Left lung (tissue), 10 donors: Measurements from ENCODE around the gene SEC24D. TPM values are rescaled to one million over a fixed set of nuclear protein-coding genes. Genes with fewer than 3 reads are reported as not detected.

Source experiments
- ATAC-seq: fragments of 200-7000 bp; cut with Tn5 transposase; one replicate; pipeline ENCODE4 v1.9.1; 2020; ENCODE audit warnings: moderate library complexity
- DNase-seq, 4 donors: peaks; one replicate each; pipeline ENCODE4 v3.0.0-alpha.2; 2013 to 2020
- H3K27ac ChIP-seq, 2 donors: fragments of 200-600 bp; sonication (generic) in 1 of 2; one replicate each; pipeline versions ENCODE4 v1.5.0 to v1.8.0; 2020 to 2021
- H3K27me3 ChIP-seq, 2 donors: fragments of 200-600 bp; sonication (generic) in 1 of 2; one replicate each; pipeline versions ENCODE4 v1.5.0 to v1.8.0; 2020 to 2021
- H3K36me3 ChIP-seq, 2 donors: fragments of 200-600 bp; sonication (generic) in 1 of 2; one replicate each; pipeline versions ENCODE4 v1.5.0 to v1.8.0; 2020 to 2021
- H3K4me1 ChIP-seq, 2 donors: fragments of 200-600 bp; one replicate each; pipeline ENCODE4 v1.8.0; 2021
- H3K4me3 ChIP-seq, 2 donors: fragments of 200-600 bp; sonication (generic) in 1 of 2; one replicate each; pipeline versions ENCODE4 v1.5.0 to v1.8.0; 2020 to 2021; ENCODE audit warnings: mild to moderate bottlenecking in 1 of 2
- H3K9me3 ChIP-seq, 2 donors: fragments of 200-600 bp; sonication (generic) in 1 of 2; one replicate each; pipeline versions ENCODE4 v1.5.0 to v1.8.0; 2020 to 2021
- intact Hi-C, 2 donors: fragments of 100-400 bp; cut with DNase I; formaldehyde crosslinking; loops; one replicate each; pipeline versions ENCODE4 v1.11.2 to v1.14.2; 2022
- polyA plus RNA-seq, 6 donors: library from polyadenylated mRNA; unstranded; fragments of 120-200 nt; gene quantifications; one replicate each; pipeline ENCODE4 v1.2.1, GENCODE V29; 2013; ENCODE audit not compliant: insufficient read length in 6 of 6
- total RNA-seq, 2 donors: library from RNA; stranded (reverse); fragmentation: NEBNext Ultra II Directional; extraction: Animal tissue kit (Norgen Biotek cat#: 25700); gene quantifications; one replicate each; pipeline ENCODE4 v1.2.1, GENCODE V29; 2021
- TF ChIP-seq, protein P1 (sequence below), 2 donors: fragments of 200-600 bp; sonication (generic) in 1 of 2; IDR thresholded peaks; one replicate each; pipeline versions ENCODE4 v1.5.0 to v1.8.0; 2021; ENCODE audit warnings: antibody characterized with exemption in 2 of 2
- donor health status: DM: no; HTN: yes; CAD: no.
- donor health status: DM: no; HTN: no; CAD: no.

The SEC24D gene
- total and polyA plus RNA-seq, 8 donors: 40.7 to 99.4 (median 50.4) TPM

GRCh38 chr4:118776157-118776954 is 59.6 kb downstream of the SEC24D start:
- no peaks in the 10 kb centered on the region for H3K36me3 ChIP-seq
- peaks cover 12 to 14% of the 10 kb centered on the region in 2 donors for H3K4me1 ChIP-seq
- ATAC-seq (no peak), DNase-seq (peak in 1 of 4 donors; percentile 28)
- TF ChIP-seq, protein P1, sequence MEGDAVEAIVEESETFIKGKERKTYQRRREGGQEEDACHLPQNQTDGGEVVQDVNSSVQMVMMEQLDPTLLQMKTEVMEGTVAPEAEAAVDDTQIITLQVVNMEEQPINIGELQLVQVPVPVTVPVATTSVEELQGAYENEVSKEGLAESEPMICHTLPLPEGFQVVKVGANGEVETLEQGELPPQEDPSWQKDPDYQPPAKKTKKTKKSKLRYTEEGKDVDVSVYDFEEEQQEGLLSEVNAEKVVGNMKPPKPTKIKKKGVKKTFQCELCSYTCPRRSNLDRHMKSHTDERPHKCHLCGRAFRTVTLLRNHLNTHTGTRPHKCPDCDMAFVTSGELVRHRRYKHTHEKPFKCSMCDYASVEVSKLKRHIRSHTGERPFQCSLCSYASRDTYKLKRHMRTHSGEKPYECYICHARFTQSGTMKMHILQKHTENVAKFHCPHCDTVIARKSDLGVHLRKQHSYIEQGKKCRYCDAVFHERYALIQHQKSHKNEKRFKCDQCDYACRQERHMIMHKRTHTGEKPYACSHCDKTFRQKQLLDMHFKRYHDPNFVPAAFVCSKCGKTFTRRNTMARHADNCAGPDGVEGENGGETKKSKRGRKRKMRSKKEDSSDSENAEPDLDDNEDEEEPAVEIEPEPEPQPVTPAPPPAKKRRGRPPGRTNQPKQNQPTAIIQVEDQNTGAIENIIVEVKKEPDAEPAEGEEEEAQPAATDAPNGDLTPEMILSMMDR (IDR thresholded peaks at IDR 0.05): no peak
- intact Hi-C loops: no loop called here
- peak overlapping the region in 1 of 2 donors; percentile 33 for H3K27ac ChIP-seq
- no peaks in the 10 kb centered on the region for H3K9me3 ChIP-seq
- no peaks in the 10 kb centered on the region for H3K27me3 ChIP-seq
- H3K4me3 ChIP-seq: no peak overlapping the region

- Histone ChIP-seq H3K4me1 (peaks cover 12 to 14% of the 10 kb centered on the region in 2 donors), H3K9me3 (no peaks in the 10 kb centered on the region), H3K27me3 (no peaks in the 10 kb centered on the region), H3K27ac (peak overlapping the region in 1 of 2 donors; percentile 15), H3K4me3 (no peak overlapping the region), H3K36me3 (no peaks in the 10 kb centered on the region)
- peak; percentile 17 for ATAC-seq
- intact Hi-C loops: no loop called here
- TF ChIP-seq, protein P1 (IDR thresholded peaks at IDR 0.05): no peak
- no peak for DNase-seq
Observed at GRCh38 chr4:118775405-118775804, 60.5 kb downstream of the SEC24D start.

DNA sequence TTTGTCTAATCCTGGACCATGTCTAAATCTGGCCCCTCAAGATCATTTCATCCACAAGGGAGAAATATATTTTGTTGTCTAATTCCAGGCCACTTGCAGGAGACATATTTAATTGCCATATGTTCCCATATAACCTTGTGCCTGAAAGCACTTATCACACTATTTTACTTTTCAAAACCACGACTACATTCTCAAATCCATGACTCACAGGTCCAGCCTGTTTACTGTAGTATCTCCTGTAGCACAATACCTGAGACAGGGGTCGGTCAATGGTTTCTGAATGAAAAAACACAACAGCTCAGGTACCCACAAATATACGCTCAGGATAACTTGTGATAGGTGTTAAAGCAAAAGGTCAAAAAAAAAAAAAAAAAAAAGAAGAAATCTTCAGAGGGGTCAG is 60.9 kb downstream of the SEC24D start:
- DNase-seq (no peak), ATAC-seq (peak; percentile 38)
- no peaks in the 10 kb centered on the region for H3K27me3 ChIP-seq
- TF ChIP-seq, protein P1 (IDR thresholded peaks at IDR 0.05): no peak
- peaks cover 12 to 14% of the 10 kb centered on the region in 2 donors for H3K4me1 ChIP-seq
- no peaks in the 10 kb centered on the region for H3K9me3 ChIP-seq
- H3K27ac ChIP-seq: peak overlapping the region in 1 of 2 donors; percentile 15
- H3K4me3 ChIP-seq: no peak overlapping the region
- no peaks in the 10 kb centered on the region for H3K36me3 ChIP-seq
- intact Hi-C loops: loop anchor here in 1 of 2 donors (5.0 kb wide), 1 partner anchor 117 kb away; no protein-coding TSS in a partner anchor

GRCh38 chr4:118774321-118774720 is 61.6 kb downstream of the SEC24D start:
- ATAC-seq (no peak), DNase-seq (no peak)
- no peaks in the 10 kb centered on the region for H3K9me3 ChIP-seq
- TF ChIP-seq, protein P1 (IDR thresholded peaks at IDR 0.05): no peak
- H3K27me3 ChIP-seq: no peaks in the 10 kb centered on the region
- peak overlapping the region in 1 of 2 donors; percentile 15 for H3K27ac ChIP-seq
- intact Hi-C loops: loop anchor here in 1 of 2 donors (5.0 kb wide), 1 partner anchor 118 kb away; no protein-coding TSS in a partner anchor
- no peak overlapping the region for H3K4me3 ChIP-seq
- peaks cover 0 to 4% of the 10 kb centered on the region in 2 donors for H3K36me3 ChIP-seq
- peaks cover 12 to 14% of the 10 kb centered on the region in 2 donors for H3K4me1 ChIP-seq

- Histone ChIP-seq H3K27me3 (no peaks in the 10 kb centered on the region), H3K36me3 (peaks cover 0 to 13% of the 10 kb centered on the region in 2 donors), H3K9me3 (no peaks in the 10 kb centered on the region), H3K4me1 (peaks cover 12 to 14% of the 10 kb centered on the region in 2 donors), H3K4me3 (no peak overlapping the region), H3K27ac (peak overlapping the region; percentile 18 to 26)
- TF ChIP-seq, protein P1 (IDR thresholded peaks at IDR 0.05): no peak
- DNase-seq: no peak
- ATAC-seq: no peak
- intact Hi-C loops: loop anchor here in 1 of 2 donors (5.0 kb wide), 1 partner anchor 119 kb away; no protein-coding TSS in a partner anchor
Observed at GRCh38 chr4:118773429-118773792, 62.5 kb downstream of the SEC24D start.
